HS-5 (cell line): ENCODE measurements around the gene ARIH1.
A peak's percentile ranks its signal among the peaks of the same experiment; 100 is the strongest.
"Not testable (repeated sequence)": the region's sequence is repeated elsewhere in the genome, so short reads cannot be mapped to it uniquely, and the experiment has no call there.

Source experiments
- DNase-seq: peaks from one replicate; pipeline ENCODE4 v3.0.0-alpha.2; 2012; ENCODE audit warnings: low read depth

ARIH1 gene

GRCh38 chr15:72473614-72474465 is at the start of gene ARIH1:
Gene ARIH1, plus strand, starts transcription at chr15:72474330. Its CDS starts 310 bp downstream, at chr15:72474640.
- peak; percentile 84 for DNase-seq

GRCh38 chr15:72426753-72427152 is 47.4 kb upstream of the ARIH1 start:
- DNase-seq, result no peak

- DNase-seq, result no peak
These were observed 36.3 kb upstream of the ARIH1 start for GRCh38 chr15:72437650-72438316.

- DNase-seq, result not testable (repeated sequence)
These were observed 31.3 kb upstream of the ARIH1 start for GRCh38 chr15:72442848-72443247.

GRCh38 chr15:72445426-72445825 is 28.7 kb upstream of the ARIH1 start:
- no peak for DNase-seq

- no peak for DNase-seq
These were observed 23.3 kb upstream of the ARIH1 start for GRCh38 chr15:72450805-72451204.

GRCh38 chr15:72451224-72451623 is 22.9 kb upstream of the ARIH1 start:
- DNase-seq, result no peak

- DNase-seq, result no peak
These were observed 17.4 kb upstream of the ARIH1 start for GRCh38 chr15:72456684-72457083.

GRCh38 chr15:72460402-72460801 is 13.7 kb upstream of the ARIH1 start:
- no peak for DNase-seq

- no peak for DNase-seq
These were observed 10.4 kb upstream of the ARIH1 start for GRCh38 chr15:72463702-72464101.

GRCh38 chr15:72464251-72464650 is 9.9 kb upstream of the ARIH1 start:
- DNase-seq, result no peak

- DNase-seq, result no peak
These were observed 6.0 kb upstream of the ARIH1 start for GRCh38 chr15:72468103-72468502.

- no peak for DNase-seq
These were observed 1.0 kb upstream of the ARIH1 start for GRCh38 chr15:72472992-72473610.

GRCh38 chr15:72474466-72474911 is 359 bp downstream of the ARIH1 start:
- no peak for DNase-seq

GRCh38 chr15:72474912-72475628 is 940 bp downstream of the ARIH1 start:
- DNase-seq, result no peak

- DNase-seq, result no peak
These were observed 1.5 kb downstream of the ARIH1 start for GRCh38 chr15:72475674-72476073.

- not testable (repeated sequence) for DNase-seq
These were observed 2.2 kb downstream of the ARIH1 start for GRCh38 chr15:72476330-72476729.

GRCh38 chr15:72481015-72481659 is 7.0 kb downstream of the ARIH1 start:
- no peak for DNase-seq

GRCh38 chr15:72482275-72482674 is 8.1 kb downstream of the ARIH1 start:
- DNase-seq, result no peak

GRCh38 chr15:72483279-72483678 is 9.1 kb downstream of the ARIH1 start:
- no peak for DNase-seq

GRCh38 chr15:72486144-72486543 is 12.0 kb downstream of the ARIH1 start:
- DNase-seq, result no peak
